Endothelial cell (in vitro differentiated cells): Measurements from ENCODE around the gene LANCL3. TPM values are rescaled to one million over a fixed set of nuclear protein-coding genes. Genes with fewer than 3 reads are reported as not detected.

Source experiments
- DNase-seq: peaks from one replicate; pipeline ENCODE4 v3.0.0; 2021; ENCODE audit warnings: low spot score
- H3K27ac Mint-ChIP-seq: one replicate; pipeline ENCODE4 v1.8.0; 2021; ENCODE audit warnings: mixed read lengths, inconsistent platforms; ENCODE audit not compliant: unreplicated experiment
- H3K27me3 Mint-ChIP-seq: one replicate; pipeline ENCODE4 v1.8.0; 2021; ENCODE audit warnings: mild to moderate bottlenecking, moderate library complexity, mixed read lengths, inconsistent platforms; ENCODE audit not compliant: unreplicated experiment
- H3K36me3 Mint-ChIP-seq: one replicate; pipeline ENCODE4 v1.8.0; 2021; ENCODE audit warnings: mild to moderate bottlenecking, low read depth, mixed read lengths, inconsistent platforms; ENCODE audit not compliant: unreplicated experiment
- H3K4me1 Mint-ChIP-seq: one replicate; pipeline ENCODE4 v1.8.0; 2021; ENCODE audit warnings: mild to moderate bottlenecking, mixed read lengths, inconsistent platforms; ENCODE audit not compliant: unreplicated experiment
- H3K4me3 Mint-ChIP-seq: one replicate; pipeline ENCODE4 v1.8.0; 2021; ENCODE audit warnings: mild to moderate bottlenecking, mixed read lengths, inconsistent platforms; ENCODE audit not compliant: unreplicated experiment
- H3K9me3 Mint-ChIP-seq: one replicate; pipeline ENCODE4 v1.8.0; 2021; ENCODE audit warnings: mixed read lengths, inconsistent platforms; ENCODE audit not compliant: unreplicated experiment
- CTCF ChIP-seq: fragments of 200-600 bp; sonication (generic); IDR thresholded peaks from one replicate; pipeline ENCODE4 v1.5.0; 2021; ENCODE audit warnings: antibody characterized with exemption; ENCODE audit not compliant: unreplicated experiment
- total RNA-seq: library from RNA; stranded (reverse); fragmentation: NEBNext Ultra II Directional; extraction: Animal tissue kit (Norgen Biotek cat#: 25700); gene quantifications from one replicate; pipeline ENCODE4 v1.2.1, GENCODE V29; 2021; ENCODE audit not compliant: unreplicated experiment

The LANCL3 gene
- total RNA-seq, 1 donor from 2014 or later, result 0.46 TPM

GRCh38 chrX:37717708-37718107 lies 146.2 kb downstream of the LANCL3 start:
- Mint-ChIP-seq H3K27ac (no peak overlapping the region), H3K4me1 (peaks cover 4% of the 10 kb centered on the region), H3K4me3 (no peak overlapping the region), H3K36me3 (no peaks in the 10 kb centered on the region), H3K9me3 (no peaks in the 10 kb centered on the region), H3K27me3 (no peaks in the 10 kb centered on the region)
- TF ChIP-seq CTCF, result no peak
- no peak for DNase-seq

- Mint-ChIP-seq H3K9me3 (no peaks in the 10 kb centered on the region), H3K27ac (no peak overlapping the region), H3K27me3 (peaks cover 1% of the 10 kb centered on the region), H3K36me3 (no peaks in the 10 kb centered on the region), H3K4me1 (no peaks in the 10 kb centered on the region), H3K4me3 (no peak overlapping the region)
- TF ChIP-seq CTCF, result no peak
- no peak for DNase-seq
Observed at GRCh38 chrX:37722595-37722994, 151.1 kb downstream of the LANCL3 start.

- Mint-ChIP-seq H3K4me1 (no peaks in the 10 kb centered on the region), H3K4me3 (no peak overlapping the region), H3K36me3 (no peaks in the 10 kb centered on the region), H3K9me3 (no peaks in the 10 kb centered on the region), H3K27me3 (peaks cover 1% of the 10 kb centered on the region), H3K27ac (no peak overlapping the region)
- TF ChIP-seq CTCF, result no peak
- DNase-seq, result no peak
Observed at GRCh38 chrX:37726346-37726745, 154.9 kb downstream of the LANCL3 start.

Other genes starting within 250 kb of the LANCL3 start
- 16.5 TPM for gene PRRG1, start 222.3 kb upstream of the LANCL3 start, total RNA-seq
- gene XK, start 114.1 kb downstream of the LANCL3 start, total RNA-seq, result 0.31 TPM
- not detected for gene CYBB, start 208.4 kb downstream of the LANCL3 start, total RNA-seq